Measurements from ENCODE around the gene FUS.

DNA sequence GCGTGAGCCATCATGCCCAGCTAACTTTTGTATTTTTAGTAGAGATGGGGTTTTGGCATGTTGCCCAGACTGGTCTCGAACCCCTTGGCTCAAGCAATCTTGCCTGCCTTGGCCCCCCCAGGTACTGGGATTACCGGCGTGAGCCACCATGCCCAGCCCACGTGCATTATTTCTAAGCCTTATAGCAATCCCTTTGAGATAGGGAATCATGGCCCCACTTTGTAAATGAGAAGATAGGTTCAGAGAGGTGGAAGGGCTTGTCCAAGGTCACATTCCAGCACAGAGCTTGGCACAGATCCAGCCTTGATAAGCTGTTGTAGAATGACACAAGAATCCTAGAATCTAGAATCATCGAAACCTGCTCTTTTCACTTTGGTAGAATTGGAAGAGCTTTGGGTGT, 26.8 kb downstream of the FUS start:
- no peak for TF ChIP-seq POLR2AphosphoS5 (IDR thresholded peaks at IDR 0.05)
- TF ChIP-seq, protein P1, sequence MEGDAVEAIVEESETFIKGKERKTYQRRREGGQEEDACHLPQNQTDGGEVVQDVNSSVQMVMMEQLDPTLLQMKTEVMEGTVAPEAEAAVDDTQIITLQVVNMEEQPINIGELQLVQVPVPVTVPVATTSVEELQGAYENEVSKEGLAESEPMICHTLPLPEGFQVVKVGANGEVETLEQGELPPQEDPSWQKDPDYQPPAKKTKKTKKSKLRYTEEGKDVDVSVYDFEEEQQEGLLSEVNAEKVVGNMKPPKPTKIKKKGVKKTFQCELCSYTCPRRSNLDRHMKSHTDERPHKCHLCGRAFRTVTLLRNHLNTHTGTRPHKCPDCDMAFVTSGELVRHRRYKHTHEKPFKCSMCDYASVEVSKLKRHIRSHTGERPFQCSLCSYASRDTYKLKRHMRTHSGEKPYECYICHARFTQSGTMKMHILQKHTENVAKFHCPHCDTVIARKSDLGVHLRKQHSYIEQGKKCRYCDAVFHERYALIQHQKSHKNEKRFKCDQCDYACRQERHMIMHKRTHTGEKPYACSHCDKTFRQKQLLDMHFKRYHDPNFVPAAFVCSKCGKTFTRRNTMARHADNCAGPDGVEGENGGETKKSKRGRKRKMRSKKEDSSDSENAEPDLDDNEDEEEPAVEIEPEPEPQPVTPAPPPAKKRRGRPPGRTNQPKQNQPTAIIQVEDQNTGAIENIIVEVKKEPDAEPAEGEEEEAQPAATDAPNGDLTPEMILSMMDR (IDR thresholded peaks at IDR 0.05) = no peak
- TF ChIP-seq POLR2A (IDR thresholded peaks at IDR 0.05) = no peak
- TF ChIP-seq EP300 (IDR thresholded peaks at IDR 0.05) = no peak

Measured in gastroesophageal sphincter (tissue), 3 donors.